ENCODE results near the gene HTT.

GRCh38 chr4:3121596-3121995, 47.1 kb downstream of the HTT start:
- TF ChIP-seq CTCF (IDR thresholded peaks at IDR 0.05; ENCODE audit: insufficient read depth, low read length) (no peak), POLR2AphosphoS5 (IDR thresholded peaks at IDR 0.05; ENCODE audit: low read depth) (no peak), GABPA (IDR thresholded peaks at IDR 0.05; ENCODE audit: low read depth) (no peak), REST (IDR thresholded peaks at IDR 0.05; ENCODE audit: insufficient replicate concordance, low read depth) (no peak)
